Ascending aorta (tissue), 2 donors: ENCODE measurements around the gene RAB6A. TPM values are rescaled to one million over a fixed set of nuclear protein-coding genes. Genes with fewer than 3 reads are reported as not detected.

Source experiments
- DNase-seq, 2 donors: peaks; one replicate each; pipeline ENCODE4 v3.0.0-alpha.2; 2019; ENCODE audit warnings: low spot score in 2 of 2
- H3K27ac ChIP-seq, 2 donors: fragments of 200-600 bp; sonication (generic); one replicate each; pipeline ENCODE4 v1.5.1; 2016 to 2017; ENCODE audit warnings: mild to moderate bottlenecking in 1 of 2
- H3K27me3 ChIP-seq: fragments of 200-600 bp; sonication (generic); one replicate; pipeline ENCODE4 v1.5.1; 2017
- H3K36me3 ChIP-seq, 2 donors: fragments of 200-600 bp; sonication (generic); one replicate each; pipeline ENCODE4 v1.5.1; 2016
- H3K4me1 ChIP-seq, 2 donors: fragments of 200-600 bp; sonication (generic); one replicate each; pipeline ENCODE4 v1.5.1; 2016 to 2017; ENCODE audit warnings: mild to moderate bottlenecking in 1 of 2
- H3K4me3 ChIP-seq, 2 donors: fragments of 200-600 bp; sonication (generic); one replicate each; pipeline ENCODE4 v1.5.1; 2016 to 2017; ENCODE audit warnings: mild to moderate bottlenecking in 1 of 2
- H3K9me3 ChIP-seq, 2 donors: fragments of 200-600 bp; sonication (generic); one replicate each; pipeline ENCODE4 v1.5.1; 2016
- intact Hi-C: fragments of 100-400 bp; cut with DNase I; formaldehyde crosslinking; loops from one replicate; pipeline ENCODE4 v1.15.1; 2023
- total RNA-seq: library from RNA; depleted of rRNA; stranded (reverse); fragments of >200 nt; gene quantifications from one replicate; pipeline ENCODE4 v1.1.0, GENCODE V29; 2016
- TF ChIP-seq, protein P1 (sequence below), 3 experiments: fragments of 200-600 bp in 2 of 3; fragments of 450-650 bp in 1 of 3; sonication (generic) in 2 of 3; IDR thresholded peaks; one replicate each; pipeline ENCODE4 v1.5.1; 2016 to 2019; ENCODE audit warnings: antibody characterized with exemption in 3 of 3, mild to moderate bottlenecking in 1 of 3, moderate library complexity in 1 of 3

Gene RAB6A
- total RNA-seq, 1 donor from 2014 or later: 86.3 TPM

DNA sequence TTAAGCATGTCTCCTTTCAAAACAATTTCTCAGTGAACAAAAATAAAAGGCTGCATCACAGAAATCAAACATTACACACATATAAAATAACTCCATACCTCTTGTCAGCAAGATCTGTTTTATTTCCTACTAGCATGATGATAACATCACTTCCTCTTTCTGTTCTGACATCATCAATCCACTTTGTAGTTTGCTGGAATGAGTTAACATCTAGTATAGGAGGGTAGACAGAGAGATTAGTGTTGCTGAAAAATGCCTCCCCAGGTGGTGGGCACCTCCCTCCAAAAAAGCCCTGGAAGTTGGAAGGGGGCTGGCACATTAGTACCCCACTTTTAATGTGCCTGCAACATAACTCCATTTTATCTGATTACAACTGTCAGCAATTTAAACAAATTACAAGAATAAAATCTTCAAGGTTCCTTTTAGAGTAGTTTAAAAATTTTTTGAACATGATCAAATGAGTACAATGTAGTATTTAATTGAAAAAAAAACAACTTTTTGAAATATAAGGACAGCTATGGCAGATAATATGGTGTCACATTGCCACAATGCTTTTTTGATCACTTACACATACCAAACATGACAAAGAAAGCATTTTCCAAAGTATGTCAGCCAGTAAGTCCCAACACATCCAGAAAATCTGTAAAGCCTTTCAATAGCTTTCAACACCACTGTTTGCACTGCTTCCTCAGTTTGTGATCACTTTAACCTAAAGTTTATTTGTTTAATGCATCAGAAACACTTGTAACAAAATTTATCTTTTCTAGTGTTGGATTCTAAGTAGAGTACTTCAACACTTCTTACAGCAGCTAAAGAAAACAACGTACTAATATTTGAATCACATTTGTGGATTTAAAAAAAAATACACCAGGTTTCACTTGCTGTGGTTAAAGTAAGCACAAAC lies 44.5 kb downstream of the RAB6A start:
- intact Hi-C loops: no loop called here
- Histone ChIP-seq H3K4me3 (no peak overlapping the region), H3K4me1 (no peaks in the 10 kb centered on the region), H3K27me3 (no peaks in the 10 kb centered on the region), H3K9me3 (no peaks in the 10 kb centered on the region), H3K36me3 (peaks cover 29 to 45% of the 10 kb centered on the region in 2 donors), H3K27ac (no peak overlapping the region)
- DNase-seq: no peak
- TF ChIP-seq, protein P1, sequence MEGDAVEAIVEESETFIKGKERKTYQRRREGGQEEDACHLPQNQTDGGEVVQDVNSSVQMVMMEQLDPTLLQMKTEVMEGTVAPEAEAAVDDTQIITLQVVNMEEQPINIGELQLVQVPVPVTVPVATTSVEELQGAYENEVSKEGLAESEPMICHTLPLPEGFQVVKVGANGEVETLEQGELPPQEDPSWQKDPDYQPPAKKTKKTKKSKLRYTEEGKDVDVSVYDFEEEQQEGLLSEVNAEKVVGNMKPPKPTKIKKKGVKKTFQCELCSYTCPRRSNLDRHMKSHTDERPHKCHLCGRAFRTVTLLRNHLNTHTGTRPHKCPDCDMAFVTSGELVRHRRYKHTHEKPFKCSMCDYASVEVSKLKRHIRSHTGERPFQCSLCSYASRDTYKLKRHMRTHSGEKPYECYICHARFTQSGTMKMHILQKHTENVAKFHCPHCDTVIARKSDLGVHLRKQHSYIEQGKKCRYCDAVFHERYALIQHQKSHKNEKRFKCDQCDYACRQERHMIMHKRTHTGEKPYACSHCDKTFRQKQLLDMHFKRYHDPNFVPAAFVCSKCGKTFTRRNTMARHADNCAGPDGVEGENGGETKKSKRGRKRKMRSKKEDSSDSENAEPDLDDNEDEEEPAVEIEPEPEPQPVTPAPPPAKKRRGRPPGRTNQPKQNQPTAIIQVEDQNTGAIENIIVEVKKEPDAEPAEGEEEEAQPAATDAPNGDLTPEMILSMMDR (IDR thresholded peaks at IDR 0.05): no peak

DNA sequence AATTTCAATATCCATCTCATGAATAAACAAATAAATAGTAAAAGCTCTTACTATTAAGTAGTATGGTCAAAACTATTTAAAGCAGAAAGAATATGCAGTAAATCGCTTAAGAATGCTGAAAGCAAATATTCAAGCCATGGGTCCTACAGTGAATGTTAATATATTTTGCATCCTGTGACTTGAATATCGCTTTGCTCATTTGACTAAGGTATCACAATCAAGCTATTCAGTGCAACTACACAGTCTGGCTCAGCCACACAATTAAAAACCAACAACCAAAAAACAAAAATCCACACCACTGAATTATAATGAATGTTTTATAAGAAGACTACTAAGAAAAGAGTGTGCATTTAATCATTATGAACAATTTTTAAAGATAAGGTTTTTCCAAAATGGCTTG lies 45.3 kb downstream of the RAB6A start:
- peaks cover 33 to 51% of the 10 kb centered on the region in 2 donors for H3K36me3 ChIP-seq
- H3K27me3 ChIP-seq: no peaks in the 10 kb centered on the region
- no peak overlapping the region for H3K27ac ChIP-seq
- TF ChIP-seq, protein P1 (IDR thresholded peaks at IDR 0.05): no peak
- no peak for DNase-seq
- intact Hi-C loops: no loop called here
- no peaks in the 10 kb centered on the region for H3K9me3 ChIP-seq
- no peaks in the 10 kb centered on the region for H3K4me1 ChIP-seq
- H3K4me3 ChIP-seq: no peak overlapping the region

DNA sequence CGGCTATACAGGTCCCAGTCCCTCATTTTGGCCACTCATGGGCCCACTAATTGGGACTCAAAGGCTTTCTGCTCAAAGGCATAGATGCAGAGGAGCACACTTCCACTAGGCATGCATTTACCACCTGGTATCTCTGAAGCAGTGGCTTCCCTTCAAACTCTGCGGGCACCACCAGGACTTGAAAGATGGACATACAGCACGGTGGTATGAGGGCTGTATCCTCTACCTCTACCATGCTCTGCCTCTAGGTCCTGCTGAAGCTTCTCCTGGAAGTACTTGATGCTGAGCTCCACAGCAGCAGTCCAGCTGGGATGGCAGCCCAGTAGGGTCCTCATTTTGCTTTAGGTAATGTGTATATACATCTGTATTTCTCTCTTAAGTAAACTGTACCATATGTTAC lies 49.9 kb downstream of the RAB6A start:
- Histone ChIP-seq H3K4me3 (no peak overlapping the region), H3K4me1 (no peaks in the 10 kb centered on the region), H3K27me3 (no peaks in the 10 kb centered on the region), H3K36me3 (peaks cover 22 to 49% of the 10 kb centered on the region in 2 donors), H3K9me3 (no peaks in the 10 kb centered on the region), H3K27ac (no peak overlapping the region)
- TF ChIP-seq, protein P1 (IDR thresholded peaks at IDR 0.05): no peak
- intact Hi-C loops: no loop called here
- DNase-seq: no peak

DNA sequence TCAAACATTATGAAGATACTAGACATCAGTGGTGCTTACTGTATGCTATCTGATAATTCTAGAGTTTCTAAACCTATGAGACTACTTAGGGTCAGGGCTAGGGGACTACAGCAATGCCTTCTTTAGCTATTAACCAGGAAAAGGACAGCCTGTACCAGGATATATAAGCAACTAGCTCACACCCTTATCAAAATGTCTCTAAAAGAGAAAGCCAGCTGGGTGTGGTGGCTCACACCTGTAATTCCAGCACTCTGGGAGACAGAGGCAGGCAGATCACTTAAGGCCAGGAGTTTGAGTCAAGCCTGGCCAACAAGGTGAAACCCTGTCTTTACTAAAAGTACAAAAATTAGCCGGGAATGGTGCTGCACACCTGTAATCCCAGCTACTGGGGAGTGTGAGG lies 55.8 kb downstream of the RAB6A start:
- Histone ChIP-seq H3K4me1 (no peaks in the 10 kb centered on the region), H3K36me3 (peaks cover 45 to 46% of the 10 kb centered on the region in 2 donors), H3K9me3 (no peaks in the 10 kb centered on the region), H3K27ac (no peak overlapping the region), H3K4me3 (no peak overlapping the region), H3K27me3 (no peaks in the 10 kb centered on the region)
- intact Hi-C loops: no loop called here
- TF ChIP-seq, protein P1 (IDR thresholded peaks at IDR 0.05): no peak
- no peak for DNase-seq

DNA sequence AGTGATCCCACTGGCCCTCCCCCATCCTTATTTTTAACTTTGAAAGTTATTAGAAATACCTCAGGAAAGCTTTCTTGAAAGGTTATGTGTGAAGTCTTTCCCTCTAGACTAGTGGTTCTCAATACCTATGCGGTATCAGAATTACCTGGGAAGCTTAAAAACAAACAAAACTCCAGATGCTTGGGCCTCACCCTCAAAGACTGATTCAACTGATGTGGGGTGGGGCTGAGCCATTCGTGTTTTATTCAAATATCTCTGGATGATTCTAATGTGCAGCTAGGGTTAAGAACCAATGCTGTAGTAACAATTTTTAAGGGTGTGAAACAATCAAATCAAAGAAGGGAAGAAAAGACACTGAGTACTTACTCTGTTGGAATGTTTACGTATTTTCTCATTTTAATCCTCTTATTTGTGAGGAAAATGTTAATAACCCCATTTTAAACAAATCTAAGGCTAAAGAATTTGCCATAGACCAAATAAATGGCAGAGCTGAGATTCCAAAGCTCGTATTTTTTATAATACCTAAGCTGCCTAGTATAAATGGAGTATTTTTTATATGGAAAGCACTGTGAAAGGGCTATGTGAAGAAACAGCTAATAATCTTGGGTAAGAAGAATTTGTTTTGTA lies 66.9 kb downstream of the RAB6A start:
- H3K4me3 ChIP-seq: no peak overlapping the region
- TF ChIP-seq, protein P1 (IDR thresholded peaks at IDR 0.05): no peak

More for the DNA sequence above, 66.9 kb downstream of the RAB6A start:
- H3K27me3 ChIP-seq: no peaks in the 10 kb centered on the region
- intact Hi-C loops: no loop called here
- H3K27ac ChIP-seq: no peak overlapping the region
- no peaks in the 10 kb centered on the region for H3K4me1 ChIP-seq
- no peak for DNase-seq
- peaks cover 7 to 15% of the 10 kb centered on the region in 2 donors for H3K36me3 ChIP-seq
- no peaks in the 10 kb centered on the region for H3K9me3 ChIP-seq
